ENCODE data around the gene CEBPA. TPM values are rescaled to one million over a fixed set of nuclear protein-coding genes. Genes with fewer than 3 reads are reported as not detected.
"Not testable (repeated sequence)": the region's sequence is repeated elsewhere in the genome, so short reads cannot be mapped to it uniquely, and the experiment has no call there.

CEBPA gene
- total RNA-seq, 1 experiment from 2014 or later: 16.8 TPM

GRCh38 chr19:33332248-33332647 lies 29.9 kb upstream of the CEBPA start:
- in situ Hi-C loops (cut with HindIII; ENCODE audit: low pct_unique_long_range_greater_than_20kb, low sequenced_read_pairs): no loop called here
- no peak for DNase-seq (ENCODE audit: low read depth)

- no peak for DNase-seq (ENCODE audit: low read depth)
- in situ Hi-C loops (cut with HindIII; ENCODE audit: low pct_unique_long_range_greater_than_20kb, low sequenced_read_pairs): no loop called here
Measured at GRCh38 chr19:33329736-33330135, 27.4 kb upstream of the CEBPA start.

- in situ Hi-C loops (cut with HindIII; ENCODE audit: low pct_unique_long_range_greater_than_20kb, low sequenced_read_pairs): no loop called here
- DNase-seq (ENCODE audit: low read depth): no peak
Measured at GRCh38 chr19:33329060-33329459, 26.7 kb upstream of the CEBPA start.

GRCh38 chr19:33325920-33326319 lies 23.6 kb upstream of the CEBPA start:
- DNase-seq (ENCODE audit: low read depth): no peak
- in situ Hi-C loops (cut with HindIII; ENCODE audit: low pct_unique_long_range_greater_than_20kb, low sequenced_read_pairs): no loop called here

GRCh38 chr19:33324628-33325027 lies 22.3 kb upstream of the CEBPA start:
- DNase-seq (ENCODE audit: low read depth): no peak
- in situ Hi-C loops (cut with HindIII; ENCODE audit: low pct_unique_long_range_greater_than_20kb, low sequenced_read_pairs): no loop called here

- in situ Hi-C loops (cut with HindIII; ENCODE audit: low pct_unique_long_range_greater_than_20kb, low sequenced_read_pairs): no loop called here
- DNase-seq (ENCODE audit: low read depth): no peak
Measured at GRCh38 chr19:33323093-33323820, 20.9 kb upstream of the CEBPA start.

GRCh38 chr19:33320636-33321035 lies 18.3 kb upstream of the CEBPA start:
- no peak for DNase-seq (ENCODE audit: low read depth)

GRCh38 chr19:33317991-33318390 lies 15.7 kb upstream of the CEBPA start:
- DNase-seq (ENCODE audit: low read depth); in situ Hi-C loops (cut with HindIII; ENCODE audit: low pct_unique_long_range_greater_than_20kb, low sequenced_read_pairs): not testable (repeated sequence)

More at GRCh38 chr19:33320636-33321035, 18.3 kb upstream of the CEBPA start:
- in situ Hi-C loops (cut with HindIII; ENCODE audit: low pct_unique_long_range_greater_than_20kb, low sequenced_read_pairs): no loop called here

GRCh38 chr19:33317517-33317916 lies 15.2 kb upstream of the CEBPA start:
- in situ Hi-C loops (cut with HindIII; ENCODE audit: low pct_unique_long_range_greater_than_20kb, low sequenced_read_pairs): no loop called here
- no peak for DNase-seq (ENCODE audit: low read depth)

- no peak for DNase-seq (ENCODE audit: low read depth)
- in situ Hi-C loops (cut with HindIII; ENCODE audit: low pct_unique_long_range_greater_than_20kb, low sequenced_read_pairs): no loop called here
Measured at GRCh38 chr19:33316541-33317264, 14.4 kb upstream of the CEBPA start.

- DNase-seq (ENCODE audit: low read depth); in situ Hi-C loops (cut with HindIII; ENCODE audit: low pct_unique_long_range_greater_than_20kb, low sequenced_read_pairs): not testable (repeated sequence)
Measured at GRCh38 chr19:33312808-33313207, 10.5 kb upstream of the CEBPA start.

- in situ Hi-C loops (cut with HindIII; ENCODE audit: low pct_unique_long_range_greater_than_20kb, low sequenced_read_pairs): no loop called here
- no peak for DNase-seq (ENCODE audit: low read depth)
Measured at GRCh38 chr19:33312065-33312464, 9.7 kb upstream of the CEBPA start.

- DNase-seq (ENCODE audit: low read depth): no peak
- in situ Hi-C loops (cut with HindIII; ENCODE audit: low pct_unique_long_range_greater_than_20kb, low sequenced_read_pairs): no loop called here
Measured at GRCh38 chr19:33311326-33311682, 9.0 kb upstream of the CEBPA start.

- no peak for DNase-seq (ENCODE audit: low read depth)
- in situ Hi-C loops (cut with HindIII; ENCODE audit: low pct_unique_long_range_greater_than_20kb, low sequenced_read_pairs): no loop called here
Measured at GRCh38 chr19:33310606-33311325, 8.4 kb upstream of the CEBPA start.

GRCh38 chr19:33309826-33310225 lies 7.5 kb upstream of the CEBPA start:
- DNase-seq (ENCODE audit: low read depth): no peak
- in situ Hi-C loops (cut with HindIII; ENCODE audit: low pct_unique_long_range_greater_than_20kb, low sequenced_read_pairs): no loop called here

GRCh38 chr19:33306853-33307792 lies 4.8 kb upstream of the CEBPA start:
- in situ Hi-C loops (cut with HindIII; ENCODE audit: low pct_unique_long_range_greater_than_20kb, low sequenced_read_pairs): no loop called here

GRCh38 chr19:33306191-33306590 lies 3.9 kb upstream of the CEBPA start:
- in situ Hi-C loops (cut with HindIII; ENCODE audit: low pct_unique_long_range_greater_than_20kb, low sequenced_read_pairs): no loop called here
- no peak for DNase-seq (ENCODE audit: low read depth)

More at GRCh38 chr19:33306853-33307792, 4.8 kb upstream of the CEBPA start:
- DNase-seq (ENCODE audit: low read depth): no peak

Data from Caki2 (cell line).